ENCODE data around the gene ARHGAP24. TPM values are rescaled to one million over a fixed set of nuclear protein-coding genes. Genes with fewer than 3 reads are reported as not detected.

ARHGAP24 gene
- total RNA-seq, 1 donor from 2014 or later, result 9.9 TPM

DNA sequence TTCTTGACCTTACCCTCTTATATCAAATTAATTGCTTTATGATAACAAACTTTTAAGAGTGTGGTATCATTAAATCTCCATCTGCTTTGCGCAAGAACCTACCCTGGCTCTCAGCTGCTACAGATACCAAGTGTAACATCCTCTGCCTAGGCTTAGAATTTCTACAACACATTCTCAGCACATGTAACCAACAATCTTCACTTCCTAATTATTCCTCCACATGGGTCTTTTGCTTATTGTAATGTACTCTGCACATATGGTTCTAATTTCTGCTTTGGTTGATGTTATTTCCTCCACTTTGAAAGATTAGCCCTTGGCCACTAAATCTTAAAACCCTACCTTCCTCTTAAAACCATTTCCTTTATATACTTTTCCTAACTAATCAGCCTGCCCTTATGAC lies 242.4 kb downstream of the ARHGAP24 start:
- H3K4me3 ChIP-seq (ENCODE audit: low read depth, low read length), result no peak overlapping the region
- DNase-seq (ENCODE audit: low read depth), result no peak
- TF ChIP-seq, protein P1, sequence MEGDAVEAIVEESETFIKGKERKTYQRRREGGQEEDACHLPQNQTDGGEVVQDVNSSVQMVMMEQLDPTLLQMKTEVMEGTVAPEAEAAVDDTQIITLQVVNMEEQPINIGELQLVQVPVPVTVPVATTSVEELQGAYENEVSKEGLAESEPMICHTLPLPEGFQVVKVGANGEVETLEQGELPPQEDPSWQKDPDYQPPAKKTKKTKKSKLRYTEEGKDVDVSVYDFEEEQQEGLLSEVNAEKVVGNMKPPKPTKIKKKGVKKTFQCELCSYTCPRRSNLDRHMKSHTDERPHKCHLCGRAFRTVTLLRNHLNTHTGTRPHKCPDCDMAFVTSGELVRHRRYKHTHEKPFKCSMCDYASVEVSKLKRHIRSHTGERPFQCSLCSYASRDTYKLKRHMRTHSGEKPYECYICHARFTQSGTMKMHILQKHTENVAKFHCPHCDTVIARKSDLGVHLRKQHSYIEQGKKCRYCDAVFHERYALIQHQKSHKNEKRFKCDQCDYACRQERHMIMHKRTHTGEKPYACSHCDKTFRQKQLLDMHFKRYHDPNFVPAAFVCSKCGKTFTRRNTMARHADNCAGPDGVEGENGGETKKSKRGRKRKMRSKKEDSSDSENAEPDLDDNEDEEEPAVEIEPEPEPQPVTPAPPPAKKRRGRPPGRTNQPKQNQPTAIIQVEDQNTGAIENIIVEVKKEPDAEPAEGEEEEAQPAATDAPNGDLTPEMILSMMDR (conservative IDR thresholded peaks at IDR 0.05; ENCODE audit: low read depth, low read length), result no peak

DNA sequence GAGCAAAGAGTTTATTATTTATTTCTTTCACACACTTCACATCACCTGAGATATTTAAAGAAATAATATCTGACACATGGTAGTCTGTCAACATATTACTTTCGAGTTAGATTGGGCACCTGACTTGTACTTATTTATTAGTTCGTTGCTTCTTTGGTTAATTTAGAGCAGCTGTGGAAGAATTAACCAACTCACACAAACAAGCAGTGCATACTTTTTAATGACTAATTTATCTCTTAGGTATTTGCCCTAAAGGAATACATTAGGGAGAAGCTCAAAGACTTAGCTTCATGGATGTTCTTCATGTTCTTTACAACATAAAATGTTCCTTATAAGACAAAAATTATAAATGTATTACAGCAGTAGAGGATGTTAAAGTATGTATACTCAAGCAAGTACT lies 242.9 kb downstream of the ARHGAP24 start:
- DNase-seq (ENCODE audit: low read depth), result no peak
- no peak overlapping the region for H3K4me3 ChIP-seq (ENCODE audit: low read depth, low read length)
- TF ChIP-seq, protein P1 (conservative IDR thresholded peaks at IDR 0.05; ENCODE audit: low read depth, low read length), result no peak

DNA sequence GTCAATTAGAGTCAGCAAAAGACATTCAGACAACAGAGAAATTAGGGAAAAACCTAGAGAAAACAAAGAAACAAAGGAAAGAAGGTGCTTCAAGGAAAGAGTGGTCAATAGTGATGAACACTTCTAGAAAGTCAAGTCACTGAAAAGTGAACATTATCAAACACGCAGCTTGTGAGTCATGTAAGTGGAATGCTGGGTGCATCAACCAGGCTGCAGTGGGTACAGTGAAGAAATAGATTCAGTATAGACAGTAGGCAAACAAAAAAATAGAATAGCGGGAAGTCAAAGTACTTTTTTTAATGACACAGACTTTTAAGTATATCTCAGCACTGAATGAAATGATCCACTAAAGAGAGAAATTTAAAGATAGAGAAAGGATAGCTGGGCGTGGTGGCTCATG lies 245.8 kb downstream of the ARHGAP24 start:
- TF ChIP-seq, protein P1 (conservative IDR thresholded peaks at IDR 0.05; ENCODE audit: low read depth, low read length), result no peak
- H3K4me3 ChIP-seq (ENCODE audit: low read depth, low read length), result no peak overlapping the region
- DNase-seq (ENCODE audit: low read depth), result peak; percentile 19

DNA sequence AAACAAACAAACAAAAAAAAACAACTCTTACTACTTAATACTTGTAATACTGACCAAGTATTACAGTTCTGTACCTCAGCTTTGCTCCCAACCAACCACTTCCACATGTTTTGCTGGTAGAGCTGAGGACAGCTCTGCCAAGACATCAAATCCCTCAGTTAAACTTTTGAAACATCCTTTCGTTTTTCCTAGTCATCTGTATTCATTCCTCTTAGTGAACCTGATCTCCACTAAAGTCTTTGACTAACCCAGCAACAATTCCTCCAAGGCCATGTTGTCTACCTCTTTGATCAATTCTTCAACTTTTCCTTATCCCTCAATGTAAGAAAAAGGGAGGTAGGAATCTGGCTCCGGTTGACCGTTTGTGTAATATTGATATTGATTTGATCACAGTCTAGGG lies 247.5 kb downstream of the ARHGAP24 start:
- no peak overlapping the region for H3K4me3 ChIP-seq (ENCODE audit: low read depth, low read length)
- TF ChIP-seq, protein P1 (conservative IDR thresholded peaks at IDR 0.05; ENCODE audit: low read depth, low read length), result no peak
- no peak for DNase-seq (ENCODE audit: low read depth)

DNA sequence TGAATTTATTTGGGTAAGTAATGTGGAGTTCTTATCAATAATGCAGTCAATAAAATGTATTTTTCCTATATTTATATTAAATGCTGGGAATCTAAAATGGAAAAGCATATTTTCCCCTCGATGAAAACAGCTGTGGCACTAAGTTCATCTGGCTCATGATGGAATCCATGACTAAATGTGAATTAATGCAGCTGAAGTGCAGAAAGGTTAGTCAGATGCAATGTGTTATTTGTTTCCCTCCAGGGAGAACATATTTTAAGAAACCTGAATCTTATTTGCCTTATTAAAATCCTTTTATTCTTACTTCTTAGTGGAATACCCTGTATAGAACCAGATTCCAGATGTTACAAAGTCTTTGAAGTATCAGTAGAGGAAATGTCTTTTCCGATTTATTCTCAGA lies 247.9 kb downstream of the ARHGAP24 start:
- H3K4me3 ChIP-seq (ENCODE audit: low read depth, low read length), result no peak overlapping the region
- TF ChIP-seq, protein P1 (conservative IDR thresholded peaks at IDR 0.05; ENCODE audit: low read depth, low read length), result no peak

DNA sequence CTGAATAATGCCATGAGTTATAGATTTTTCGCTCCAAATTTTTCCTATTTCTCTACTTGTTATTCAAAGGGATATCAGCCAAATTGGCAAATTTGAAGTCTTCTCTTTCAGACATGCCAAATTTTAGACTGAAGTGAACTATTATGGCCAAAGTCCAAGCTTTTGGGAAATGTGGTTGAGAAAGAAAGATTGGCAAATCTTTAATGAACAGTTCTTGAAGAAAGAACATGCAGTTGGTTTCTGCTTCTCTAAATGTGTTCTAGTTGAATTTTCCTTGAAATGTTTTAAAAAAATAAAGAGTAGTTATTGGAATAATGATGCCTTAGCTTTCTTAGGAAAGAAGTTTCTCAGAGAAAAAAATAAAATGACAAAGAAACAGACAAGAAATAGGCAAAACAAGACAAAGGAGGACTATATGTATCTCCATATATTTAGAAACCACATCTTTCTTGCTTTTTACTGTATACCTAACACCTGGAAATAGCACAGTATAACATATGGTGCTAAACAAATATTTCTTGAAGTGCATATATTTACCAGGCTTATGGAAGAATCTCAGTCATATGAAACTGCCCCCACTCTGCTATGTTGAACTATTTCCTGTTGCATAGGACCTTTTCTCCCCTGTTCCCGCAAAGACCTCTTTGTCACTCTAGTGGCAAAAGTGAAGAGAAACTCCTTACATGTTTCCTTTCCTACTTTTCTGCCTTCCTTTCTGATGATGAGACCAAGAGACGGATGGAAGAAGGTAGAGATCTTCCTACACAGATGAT lies 250.0 kb downstream of the ARHGAP24 start:
- no peak for DNase-seq (ENCODE audit: low read depth)
- no peak overlapping the region for H3K4me3 ChIP-seq (ENCODE audit: low read depth, low read length)
- TF ChIP-seq, protein P1 (conservative IDR thresholded peaks at IDR 0.05; ENCODE audit: low read depth, low read length), result no peak

More for the DNA sequence above, 247.9 kb downstream of the ARHGAP24 start:
- no peak for DNase-seq (ENCODE audit: low read depth)

DNA sequence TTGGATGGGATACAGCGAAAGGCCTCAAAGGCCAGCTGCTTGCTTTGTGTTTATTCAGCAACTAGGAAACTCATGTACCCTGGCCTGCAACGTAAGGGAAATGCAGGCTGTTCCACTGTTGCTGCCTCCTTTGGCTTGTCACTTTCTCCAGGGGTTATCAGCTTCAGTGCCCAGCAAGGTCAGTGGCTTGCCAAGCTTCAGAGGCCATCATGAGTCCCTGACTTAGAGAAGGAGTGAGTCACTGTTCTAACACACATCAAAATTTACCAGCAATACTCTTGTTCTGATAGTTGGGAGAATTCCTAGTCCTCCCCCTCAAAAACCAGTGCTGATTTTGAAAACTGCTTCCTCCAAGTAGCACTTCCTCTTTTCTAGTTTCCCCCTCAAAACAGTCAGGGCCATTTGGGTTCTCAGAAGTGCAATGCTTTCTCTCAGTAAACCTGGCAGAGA lies 250.8 kb downstream of the ARHGAP24 start:
- no peak overlapping the region for H3K4me3 ChIP-seq (ENCODE audit: low read depth, low read length)
- DNase-seq (ENCODE audit: low read depth), result peak; percentile 9
- TF ChIP-seq, protein P1 (conservative IDR thresholded peaks at IDR 0.05; ENCODE audit: low read depth, low read length), result no peak

All from epithelial cell of proximal tubule (primary cell).